MM.1S (cell line): Measurements from ENCODE around the gene DNLZ.

Experiments used
- CTCF ChIP-seq: fragments of 300-600 bp; sonication (generic); IDR thresholded peaks from 2 replicates; pipeline ENCODE4 v1.5.1; 2016; ENCODE audit warnings: antibody characterized with exemption, low read length, mixed read lengths
- EZH2phosphoT487 ChIP-seq: fragments of 300-600 bp; sonication (generic); IDR thresholded peaks from 2 replicates; pipeline ENCODE4 v1.6.1; 2018; ENCODE audit warnings: antibody characterized with exemption, low read length

GRCh38 chr9:136370037-136370436, 6.5 kb upstream of the DNLZ start:
- TF ChIP-seq CTCF (no peak), EZH2phosphoT487 (no peak)
